ENCODE measurements around the gene THEM4. TPM values are rescaled to one million over a fixed set of nuclear protein-coding genes. Genes with fewer than 3 reads are reported as not detected.
"Not testable (repeated sequence)": the region's sequence is repeated elsewhere in the genome, so short reads cannot be mapped to it uniquely, and the experiment has no call there.

The THEM4 gene
- total RNA-seq, 1 donor from 2014 or later = 16.3 TPM

- DNase-seq (ENCODE audit: missing footprints); intact Hi-C loops (cut with DNase I); ATAC-seq: not testable (repeated sequence)
Measured at GRCh38 chr1:151905443-151906323, 3.6 kb downstream of the THEM4 start.

- DNase-seq (ENCODE audit: missing footprints) = no peak
- ATAC-seq = no peak
- intact Hi-C loops (cut with DNase I) = no loop called here
Measured at GRCh38 chr1:151905070-151905442, 4.3 kb downstream of the THEM4 start.

GRCh38 chr1:151902858-151903257, 6.5 kb downstream of the THEM4 start:
- intact Hi-C loops (cut with DNase I) = no loop called here
- no peak for ATAC-seq
- DNase-seq (ENCODE audit: missing footprints) = no peak

GRCh38 chr1:151900804-151901203, 8.5 kb downstream of the THEM4 start:
- ATAC-seq; DNase-seq (ENCODE audit: missing footprints); intact Hi-C loops (cut with DNase I): not testable (repeated sequence)

- no peak for DNase-seq (ENCODE audit: missing footprints)
- ATAC-seq = no peak
- intact Hi-C loops (cut with DNase I) = no loop called here
Measured at GRCh38 chr1:151898519-151898991, 10.8 kb downstream of the THEM4 start.

- intact Hi-C loops (cut with DNase I) = no loop called here
- DNase-seq (ENCODE audit: missing footprints) (no peak), ATAC-seq (no peak)
Measured at GRCh38 chr1:151897991-151898431, 11.3 kb downstream of the THEM4 start.

GRCh38 chr1:151893176-151893924, 16.0 kb downstream of the THEM4 start:
- DNase-seq (ENCODE audit: missing footprints) = no peak
- no peak for ATAC-seq
- intact Hi-C loops (cut with DNase I) = no loop called here

- ATAC-seq = no peak
- DNase-seq (ENCODE audit: missing footprints) = no peak
- intact Hi-C loops (cut with DNase I) = no loop called here
Measured at GRCh38 chr1:151892190-151892589, 17.1 kb downstream of the THEM4 start.

GRCh38 chr1:151891512-151891911, 17.8 kb downstream of the THEM4 start:
- intact Hi-C loops (cut with DNase I) = no loop called here
- ATAC-seq (no peak), DNase-seq (ENCODE audit: missing footprints) (no peak)

- intact Hi-C loops (cut with DNase I) = no loop called here
- DNase-seq (ENCODE audit: missing footprints) = no peak
- no peak for ATAC-seq
Measured at GRCh38 chr1:151888972-151889570, 20.2 kb downstream of the THEM4 start.

- intact Hi-C loops (cut with DNase I) = no loop called here
- no peak for DNase-seq (ENCODE audit: missing footprints)
Measured at GRCh38 chr1:151887028-151887427, 22.3 kb downstream of the THEM4 start.

GRCh38 chr1:151885479-151885878, 23.8 kb downstream of the THEM4 start:
- ATAC-seq (no peak), DNase-seq (ENCODE audit: missing footprints) (no peak)
- intact Hi-C loops (cut with DNase I) = no loop called here

More at GRCh38 chr1:151887028-151887427, 22.3 kb downstream of the THEM4 start:
- ATAC-seq = no peak

- ATAC-seq; DNase-seq (ENCODE audit: missing footprints); intact Hi-C loops (cut with DNase I): not testable (repeated sequence)
Measured at GRCh38 chr1:151884879-151885278, 24.4 kb downstream of the THEM4 start.

GRCh38 chr1:151884445-151884844, 24.9 kb downstream of the THEM4 start:
- ATAC-seq; DNase-seq (ENCODE audit: missing footprints); intact Hi-C loops (cut with DNase I): not testable (repeated sequence)

GRCh38 chr1:151883898-151884297, 25.4 kb downstream of the THEM4 start:
- DNase-seq (ENCODE audit: missing footprints); ATAC-seq; intact Hi-C loops (cut with DNase I): not testable (repeated sequence)

- intact Hi-C loops (cut with DNase I); DNase-seq (ENCODE audit: missing footprints); ATAC-seq: not testable (repeated sequence)
Measured at GRCh38 chr1:151882918-151883317, 26.4 kb downstream of the THEM4 start.

- no peak for DNase-seq (ENCODE audit: missing footprints)
- intact Hi-C loops (cut with DNase I) = no loop called here
- ATAC-seq = no peak
Measured at GRCh38 chr1:151882466-151882865, 26.8 kb downstream of the THEM4 start.

GRCh38 chr1:151881479-151881878, 27.8 kb downstream of the THEM4 start:
- no peak for DNase-seq (ENCODE audit: missing footprints)
- intact Hi-C loops (cut with DNase I) = no loop called here
- ATAC-seq = no peak

- no peak for ATAC-seq
- no peak for DNase-seq (ENCODE audit: missing footprints)
- intact Hi-C loops (cut with DNase I) = no loop called here
Measured at GRCh38 chr1:151875419-151876097, 33.8 kb downstream of the THEM4 start.

All from Right ventricle myocardium inferior (tissue), 1 donor.